ENCODE measurements around the gene ASRGL1. TPM values are rescaled to one million over a fixed set of nuclear protein-coding genes. Genes with fewer than 3 reads are reported as not detected.

ASRGL1 gene
- total RNA-seq, 1 donor from 2014 or later, result 110 TPM

GRCh38 chr11:62413060-62413696, 75.9 kb downstream of the ASRGL1 start:
- DNase-seq (ENCODE audit: low spot score), result no peak

GRCh38 chr11:62416596-62416995, 79.3 kb downstream of the ASRGL1 start:
- DNase-seq (ENCODE audit: low spot score), result no peak

GRCh38 chr11:62418136-62418535, 80.9 kb downstream of the ASRGL1 start:
- DNase-seq (ENCODE audit: low spot score), result no peak

DNA sequence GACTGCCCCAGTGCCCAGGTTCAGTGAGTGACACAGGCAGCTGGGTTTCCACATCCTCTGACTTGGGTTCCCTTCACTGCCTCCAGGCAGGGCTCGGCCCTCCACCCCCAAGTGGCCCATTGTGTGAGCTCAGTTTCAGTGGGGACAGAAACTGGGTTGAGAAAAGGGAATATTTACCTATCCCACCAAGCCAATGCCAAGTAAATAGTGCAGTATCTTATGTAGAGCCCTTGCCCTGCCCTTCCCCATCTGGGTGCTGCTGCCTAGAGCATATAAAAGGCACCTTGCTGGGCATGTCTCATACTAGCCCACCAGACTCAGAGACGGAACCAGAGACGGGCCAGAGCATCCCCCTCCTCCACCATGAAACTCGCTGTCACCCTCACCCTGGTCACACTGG, 81.5 kb downstream of the ASRGL1 start, which contains the start of gene SCGB1A1:
SCGB1A1 (plus strand) TSS at position 301 of the 400 bp plus-strand sequence; CDS start at position 364, 63 bp downstream.
- DNase-seq (ENCODE audit: low spot score), result no peak

DNA sequence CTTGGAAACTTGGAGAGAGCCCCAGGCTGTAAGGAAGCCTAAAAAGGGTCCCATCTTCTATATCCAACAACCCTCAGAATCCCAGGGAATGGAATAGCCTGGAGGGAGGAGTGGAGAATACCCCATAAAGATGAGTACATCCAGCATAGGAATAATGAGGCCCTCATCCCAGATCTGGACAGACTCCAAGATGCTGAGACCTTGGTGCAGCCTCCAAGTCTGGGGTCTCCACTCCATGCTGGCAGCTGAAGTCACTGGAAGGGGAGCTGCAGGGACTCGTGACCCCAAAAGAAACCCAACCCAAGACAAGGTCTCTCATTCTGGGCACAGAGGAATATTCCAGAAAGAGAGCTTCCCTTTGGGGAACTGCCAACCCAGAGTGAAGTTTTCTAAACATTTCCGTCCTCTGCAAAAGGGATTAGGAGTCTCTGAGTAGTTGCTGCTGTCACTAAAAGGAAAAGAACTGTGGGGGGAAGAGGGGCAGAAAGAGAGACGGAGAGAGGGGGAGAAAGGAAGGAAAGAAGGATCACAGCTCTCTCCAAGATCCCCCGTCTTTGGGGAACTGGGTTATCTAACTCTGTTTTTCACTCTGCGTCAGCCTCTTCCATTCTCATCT, 82.2 kb downstream of the ASRGL1 start:
- DNase-seq (ENCODE audit: low spot score), result no peak

- no peak for DNase-seq (ENCODE audit: low spot score)
Measured at GRCh38 chr11:62419943-62420342, 82.7 kb downstream of the ASRGL1 start.

GRCh38 chr11:62420882-62421281, 83.6 kb downstream of the ASRGL1 start:
- no peak for DNase-seq (ENCODE audit: low spot score)

- no peak for DNase-seq (ENCODE audit: low spot score)
Measured at GRCh38 chr11:62421996-62422395, 84.7 kb downstream of the ASRGL1 start.

GRCh38 chr11:62423012-62423411, 85.8 kb downstream of the ASRGL1 start:
- no peak for DNase-seq (ENCODE audit: low spot score)

GRCh38 chr11:62427630-62428233, 90.5 kb downstream of the ASRGL1 start:
- DNase-seq (ENCODE audit: low spot score), result no peak

GRCh38 chr11:62428871-62429560, 91.8 kb downstream of the ASRGL1 start:
- DNase-seq (ENCODE audit: low spot score), result no peak

GRCh38 chr11:62430425-62430824, 93.2 kb downstream of the ASRGL1 start:
- no peak for DNase-seq (ENCODE audit: low spot score)

DNA sequence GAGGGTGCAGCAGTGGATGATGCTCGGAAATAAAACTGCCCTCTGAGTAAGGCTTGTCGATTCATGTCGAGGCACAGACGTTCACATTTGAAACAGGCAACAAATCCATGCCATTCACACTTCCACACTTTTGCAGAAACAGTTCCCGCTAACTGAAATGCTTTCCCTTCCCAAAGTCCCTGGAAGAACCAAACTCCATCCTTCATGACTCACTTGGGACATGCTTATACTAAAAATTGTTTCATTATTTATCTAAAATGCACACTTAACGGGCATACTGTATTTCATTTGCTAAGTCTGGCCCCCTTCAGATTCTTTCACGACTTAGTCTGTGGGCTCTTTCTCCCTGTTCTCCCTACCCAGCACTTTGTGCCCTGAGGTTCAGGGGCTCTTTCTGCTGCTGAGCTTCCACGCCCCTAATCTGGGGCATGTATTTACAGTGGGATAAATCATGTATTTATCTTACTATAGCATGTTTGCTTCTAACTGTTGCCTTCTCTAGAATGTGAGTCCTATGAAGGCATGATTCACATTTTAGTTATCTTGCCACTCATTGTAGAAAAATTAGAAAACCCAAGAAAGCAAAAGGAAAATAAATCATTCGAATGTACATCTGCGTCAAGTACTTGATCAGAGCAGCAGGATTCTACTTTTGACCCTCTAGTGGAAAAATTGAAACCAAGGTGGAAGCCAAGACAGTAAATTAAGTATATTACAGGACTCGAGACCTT, 94.1 kb downstream of the ASRGL1 start:
- DNase-seq (ENCODE audit: low spot score), result no peak

DNA sequence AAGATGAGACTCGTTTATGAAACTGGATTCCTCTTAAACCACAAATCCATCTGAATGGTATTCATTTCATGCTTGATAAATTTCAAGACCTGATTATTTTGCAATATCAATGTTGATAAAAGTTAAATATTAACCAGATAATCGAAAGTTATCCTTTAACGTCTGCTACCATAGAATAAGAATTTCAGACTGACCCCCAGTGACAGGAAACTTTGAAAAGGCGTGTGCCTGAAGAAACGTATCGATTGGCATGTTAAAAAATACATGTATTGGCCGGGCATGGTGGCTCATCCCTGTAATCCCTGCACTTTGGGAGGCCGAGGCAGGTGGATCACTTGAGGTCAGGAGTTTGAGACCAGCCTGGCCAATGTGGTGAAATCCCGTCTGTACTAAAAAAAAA, 95.4 kb downstream of the ASRGL1 start:
- peak; percentile 65 for DNase-seq (ENCODE audit: low spot score)

GRCh38 chr11:62433141-62433903, 96.1 kb downstream of the ASRGL1 start:
- DNase-seq (ENCODE audit: low spot score), result no peak

DNA sequence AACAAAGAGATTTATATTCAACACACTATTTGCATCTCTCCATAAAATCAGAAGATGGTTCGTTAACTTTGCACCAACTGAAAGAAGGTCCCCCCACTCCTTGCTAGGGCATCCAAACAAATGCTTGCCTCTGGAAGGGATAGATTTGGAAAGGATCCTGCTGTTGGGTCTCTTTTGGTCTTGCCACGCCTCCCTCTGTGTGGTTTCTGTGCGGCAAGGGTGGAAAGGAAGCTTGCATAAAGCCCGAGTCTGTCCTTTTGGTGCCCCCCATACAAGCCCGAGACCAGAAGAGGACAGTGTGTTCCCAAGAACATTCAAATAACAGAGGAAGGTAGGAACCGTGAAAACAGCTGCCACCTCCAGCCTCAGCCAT, 96.6 kb downstream of the ASRGL1 start:
- no peak for DNase-seq (ENCODE audit: low spot score)

DNA sequence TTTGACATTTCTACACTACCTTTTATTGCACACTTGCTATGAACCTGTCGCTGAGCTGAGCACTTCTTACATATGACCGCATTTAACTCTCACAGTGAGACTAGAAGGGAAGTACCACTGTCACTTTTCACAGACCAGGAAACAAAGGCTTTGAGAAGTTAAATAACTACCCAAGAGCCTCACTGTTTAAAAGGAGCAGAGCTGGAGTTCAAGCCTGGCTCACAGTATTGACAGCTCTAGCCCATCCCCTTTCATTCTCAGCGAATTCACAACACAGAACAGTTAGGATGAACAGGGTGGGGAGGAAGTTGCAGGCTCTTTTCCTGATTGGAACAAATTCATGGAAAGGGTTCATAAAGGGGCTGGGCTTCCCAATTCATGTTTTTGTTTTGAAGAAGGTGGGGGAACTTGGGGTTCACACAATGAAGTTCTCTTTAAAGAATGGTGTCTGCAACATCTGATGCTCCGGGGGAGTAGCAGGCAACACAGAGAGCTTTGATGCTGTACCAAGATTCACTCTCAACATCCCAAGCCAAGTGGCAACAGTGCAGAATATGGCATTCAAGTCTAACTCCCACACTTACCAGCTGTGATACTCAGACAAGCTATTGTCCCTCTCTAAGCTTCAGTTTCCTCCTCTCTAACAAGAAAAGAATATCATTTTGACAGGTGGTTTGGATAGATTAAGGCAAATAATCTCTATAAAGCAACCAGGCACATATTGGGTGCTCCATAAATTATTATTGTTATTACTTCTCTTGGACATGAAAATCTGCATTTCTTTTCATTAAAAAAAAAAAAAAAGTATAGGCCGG, 98.8 kb downstream of the ASRGL1 start:
- no peak for DNase-seq (ENCODE audit: low spot score)

GRCh38 chr11:62437616-62438015, 100.4 kb downstream of the ASRGL1 start:
- DNase-seq (ENCODE audit: low spot score), result no peak

DNA sequence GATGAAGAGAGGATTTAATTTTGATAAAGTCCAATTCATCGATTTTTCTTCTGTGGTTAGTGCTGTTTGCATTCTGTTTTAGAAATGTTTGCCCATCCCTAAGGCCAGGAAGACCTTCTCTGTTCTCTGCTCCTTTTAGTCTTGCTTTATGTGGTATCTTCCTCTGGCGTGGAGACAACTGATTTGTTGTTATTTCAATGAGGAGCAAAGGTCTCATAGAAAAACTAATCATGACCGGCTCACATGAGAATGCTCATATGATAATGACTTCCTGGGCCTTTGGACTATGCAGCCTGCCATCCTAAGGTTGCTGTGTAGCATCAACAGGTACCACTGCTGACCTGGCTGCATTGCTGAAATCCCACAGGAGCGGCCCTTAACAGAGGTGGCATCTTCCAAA, 101.4 kb downstream of the ASRGL1 start:
- peak; percentile 63 for DNase-seq (ENCODE audit: low spot score)
